HFF-Myc (cell line): Measurements from ENCODE around the gene SAMD3.
"Not testable (repeated sequence)": the region's sequence is repeated elsewhere in the genome, so short reads cannot be mapped to it uniquely, and the experiment has no call there.

Source experiments
- DNase-seq: peaks from one replicate; pipeline ENCODE4 v3.0.0-alpha.2; 2011; ENCODE audit warnings: low read depth; ENCODE audit errors: extremely low read depth
- H3K4me3 ChIP-seq: replicated peaks from 2 replicates; pipeline ENCODE4 v1.5.1; 2011; ENCODE audit warnings: low read depth, mild to moderate bottlenecking, control low read depth, low read length
- TF ChIP-seq, protein P1 (sequence below): IDR thresholded peaks from 2 replicates; pipeline ENCODE4 v1.5.1; 2012; ENCODE audit warnings: mild to moderate bottlenecking, low read depth, low read length, control low read depth; ENCODE audit errors: missing control alignments

SAMD3 gene, protein sequence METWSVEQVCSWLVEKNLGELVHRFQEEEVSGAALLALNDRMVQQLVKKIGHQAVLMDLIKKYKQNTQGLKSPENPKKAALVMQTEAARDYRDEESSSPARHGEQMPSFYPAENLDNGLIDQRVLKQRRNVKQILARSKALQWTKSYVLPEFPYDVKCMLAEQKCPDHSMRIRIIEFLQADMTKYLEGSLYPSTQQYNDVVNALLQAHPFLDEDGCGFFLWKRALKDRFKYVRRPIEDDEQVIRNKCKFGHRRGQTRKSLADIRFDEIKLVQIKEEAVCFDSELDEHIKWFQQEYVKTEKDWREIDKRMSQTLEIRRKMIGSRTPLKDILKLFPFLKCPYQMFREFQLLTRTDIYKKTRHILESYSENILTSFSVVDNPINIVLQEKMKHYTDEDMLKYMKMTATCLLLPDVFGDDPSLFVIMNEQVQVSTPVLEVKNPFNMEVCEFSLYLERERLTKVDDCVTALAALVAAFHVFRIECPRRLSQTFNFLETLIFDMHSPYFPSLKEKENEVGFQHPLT

DNA sequence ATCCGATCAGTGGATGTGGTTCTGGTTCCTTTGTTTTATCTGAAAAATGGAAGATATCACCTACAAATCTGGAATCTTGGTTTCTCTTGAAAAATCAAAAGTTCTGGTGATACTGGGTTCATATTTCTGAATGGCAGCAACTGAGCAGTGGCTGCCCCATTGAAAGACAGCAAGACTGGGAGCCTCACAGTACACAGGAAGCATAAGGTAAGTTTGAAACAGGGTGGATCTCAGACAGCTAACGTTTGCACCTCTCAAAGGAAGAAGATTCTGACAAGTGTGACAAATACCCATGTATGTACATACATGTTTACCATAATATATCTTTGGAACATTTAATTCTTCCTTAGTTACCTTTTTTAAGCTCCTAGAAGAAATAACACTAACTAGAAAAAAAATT is at the start of gene SAMD3:
Gene SAMD3, minus strand, starts transcription at position 177 of the 400 bp plus-strand sequence. CDS start 7,678 bp downstream, outside the sequence.
- TF ChIP-seq, protein P1, sequence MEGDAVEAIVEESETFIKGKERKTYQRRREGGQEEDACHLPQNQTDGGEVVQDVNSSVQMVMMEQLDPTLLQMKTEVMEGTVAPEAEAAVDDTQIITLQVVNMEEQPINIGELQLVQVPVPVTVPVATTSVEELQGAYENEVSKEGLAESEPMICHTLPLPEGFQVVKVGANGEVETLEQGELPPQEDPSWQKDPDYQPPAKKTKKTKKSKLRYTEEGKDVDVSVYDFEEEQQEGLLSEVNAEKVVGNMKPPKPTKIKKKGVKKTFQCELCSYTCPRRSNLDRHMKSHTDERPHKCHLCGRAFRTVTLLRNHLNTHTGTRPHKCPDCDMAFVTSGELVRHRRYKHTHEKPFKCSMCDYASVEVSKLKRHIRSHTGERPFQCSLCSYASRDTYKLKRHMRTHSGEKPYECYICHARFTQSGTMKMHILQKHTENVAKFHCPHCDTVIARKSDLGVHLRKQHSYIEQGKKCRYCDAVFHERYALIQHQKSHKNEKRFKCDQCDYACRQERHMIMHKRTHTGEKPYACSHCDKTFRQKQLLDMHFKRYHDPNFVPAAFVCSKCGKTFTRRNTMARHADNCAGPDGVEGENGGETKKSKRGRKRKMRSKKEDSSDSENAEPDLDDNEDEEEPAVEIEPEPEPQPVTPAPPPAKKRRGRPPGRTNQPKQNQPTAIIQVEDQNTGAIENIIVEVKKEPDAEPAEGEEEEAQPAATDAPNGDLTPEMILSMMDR = no peak
- no peak within 1 kb of the TSS for H3K4me3 ChIP-seq
- DNase-seq = no peak

DNA sequence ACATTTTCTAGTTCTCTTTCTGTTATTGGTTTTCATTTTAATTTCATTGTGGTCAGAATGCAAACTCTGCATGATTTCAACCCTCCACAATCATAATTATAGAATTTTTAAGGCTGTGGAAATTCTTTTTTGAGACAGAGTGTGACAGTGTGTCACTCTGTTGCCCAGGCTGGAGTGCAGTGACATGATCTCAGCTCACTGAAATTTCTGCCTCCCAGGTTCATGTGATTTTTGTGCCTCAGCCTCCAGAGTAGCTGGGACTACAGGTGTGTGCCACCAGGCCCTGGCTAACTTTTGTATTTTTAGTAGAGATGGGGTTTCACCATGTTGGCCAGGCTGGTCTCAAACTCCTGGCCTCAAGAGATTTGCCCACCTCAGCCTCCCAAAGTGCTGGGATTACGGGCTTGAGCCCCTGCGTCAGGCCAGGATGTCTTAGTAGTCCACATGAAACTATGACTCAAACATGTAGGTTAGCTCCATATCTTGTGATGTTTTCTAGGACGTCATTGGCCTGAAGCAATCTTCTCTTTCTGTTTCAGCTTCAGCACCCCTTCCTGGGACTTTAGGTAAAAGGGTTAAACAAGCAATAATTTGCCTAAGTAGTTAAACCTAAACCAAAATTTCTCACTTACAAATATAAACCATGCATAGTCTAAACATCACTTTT is 47.4 kb upstream of the SAMD3 start:
- no peak overlapping the region for H3K4me3 ChIP-seq
- no peak for DNase-seq

DNA sequence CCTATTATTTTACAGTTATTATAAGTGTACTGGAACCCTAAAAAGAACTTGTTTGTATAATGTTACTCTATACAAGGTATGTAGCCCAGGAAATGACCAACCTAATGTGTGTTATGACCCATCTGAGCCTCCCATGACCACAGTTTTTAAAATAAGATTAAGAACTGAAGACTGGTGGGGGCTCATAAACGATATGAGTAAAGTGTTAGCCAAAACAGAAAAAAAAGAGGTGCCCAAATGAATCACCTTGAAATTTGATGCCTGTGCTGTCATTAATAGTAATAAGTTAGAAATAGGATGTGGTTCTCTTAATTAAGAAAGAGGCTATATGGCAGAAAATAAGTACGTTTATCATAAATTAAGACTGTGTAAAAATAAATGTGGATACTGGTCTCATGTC is 42.8 kb upstream of the SAMD3 start:
- DNase-seq = not testable (repeated sequence)

More for the DNA sequence above, 47.4 kb upstream of the SAMD3 start:
- TF ChIP-seq, protein P1 = no peak

DNA sequence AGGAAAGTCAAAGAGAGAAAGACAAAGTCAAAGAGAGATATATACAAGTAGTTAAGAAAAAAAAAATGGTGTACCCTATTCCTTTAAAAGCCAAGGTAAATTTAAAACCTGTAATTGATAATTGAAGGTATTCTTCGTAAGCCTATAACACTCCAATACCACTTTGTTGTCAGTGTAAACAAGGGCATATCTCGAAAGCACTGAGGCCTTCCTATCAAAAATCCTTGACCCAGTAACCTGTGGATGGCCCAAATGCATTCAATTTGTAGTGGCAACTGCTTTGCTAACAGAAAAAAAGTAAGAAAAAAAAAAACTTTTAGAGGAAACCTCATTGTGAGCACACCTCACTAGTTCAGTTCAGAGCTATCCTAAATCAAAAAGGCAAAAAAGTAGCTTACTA is 39.3 kb upstream of the SAMD3 start:
- TF ChIP-seq, protein P1 = no peak

More for the DNA sequence above, 42.8 kb upstream of the SAMD3 start:
- not testable (repeated sequence) for H3K4me3 ChIP-seq

DNA sequence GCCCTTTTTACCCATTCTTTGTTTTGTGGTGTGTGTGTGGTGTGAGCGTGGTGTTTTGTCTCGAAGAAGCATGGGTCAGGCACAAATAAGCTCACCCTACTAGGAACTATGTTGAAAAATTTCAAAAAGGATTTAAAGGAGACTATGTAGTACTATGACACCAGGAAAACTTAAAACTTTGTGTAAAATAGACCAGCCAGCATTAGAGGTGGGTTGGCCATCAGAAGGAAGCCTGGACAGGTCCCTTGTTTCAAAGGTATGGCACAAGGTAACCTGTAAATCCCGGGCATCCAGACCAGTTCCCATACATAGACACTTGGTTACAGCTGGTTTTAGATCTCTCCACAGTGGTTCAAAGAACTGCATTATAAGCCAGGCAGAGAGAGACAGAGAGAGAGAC is 38.8 kb upstream of the SAMD3 start:
- DNase-seq, H3K4me3 ChIP-seq: not testable (repeated sequence)

More for the DNA sequence above, 39.3 kb upstream of the SAMD3 start:
- DNase-seq = no peak
- H3K4me3 ChIP-seq = no peak overlapping the region

DNA sequence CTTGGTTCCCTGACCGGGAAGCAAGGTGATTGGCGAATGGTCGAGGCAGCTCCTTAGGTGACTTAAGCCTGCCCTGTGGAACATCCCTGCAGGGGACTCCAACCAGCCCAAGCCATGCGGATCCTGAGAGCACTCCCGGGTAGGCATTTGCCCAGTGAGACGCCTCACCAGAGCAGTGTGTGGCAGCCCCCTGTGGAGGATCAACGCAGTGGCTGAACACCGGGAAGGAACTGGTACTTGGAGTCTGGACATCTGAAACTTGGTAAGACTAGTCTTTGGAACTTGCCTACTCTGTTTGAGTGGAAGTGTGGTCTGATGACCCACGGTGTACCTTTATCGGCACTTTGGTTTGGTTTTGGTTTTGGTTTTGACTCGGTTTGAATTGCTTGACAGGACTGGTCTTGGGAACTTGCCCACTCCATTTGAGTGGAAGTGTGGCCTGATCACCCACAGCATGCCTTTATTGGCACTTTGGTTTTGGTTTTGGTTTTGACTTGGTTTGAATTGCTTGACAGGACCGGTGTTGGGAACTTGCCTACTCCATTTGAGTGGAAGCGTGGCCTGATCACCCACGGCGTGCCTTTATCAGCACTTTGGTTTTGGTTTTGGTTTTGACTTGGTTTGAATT is 38.0 kb upstream of the SAMD3 start:
- not testable (repeated sequence) for DNase-seq, H3K4me3 ChIP-seq

DNA sequence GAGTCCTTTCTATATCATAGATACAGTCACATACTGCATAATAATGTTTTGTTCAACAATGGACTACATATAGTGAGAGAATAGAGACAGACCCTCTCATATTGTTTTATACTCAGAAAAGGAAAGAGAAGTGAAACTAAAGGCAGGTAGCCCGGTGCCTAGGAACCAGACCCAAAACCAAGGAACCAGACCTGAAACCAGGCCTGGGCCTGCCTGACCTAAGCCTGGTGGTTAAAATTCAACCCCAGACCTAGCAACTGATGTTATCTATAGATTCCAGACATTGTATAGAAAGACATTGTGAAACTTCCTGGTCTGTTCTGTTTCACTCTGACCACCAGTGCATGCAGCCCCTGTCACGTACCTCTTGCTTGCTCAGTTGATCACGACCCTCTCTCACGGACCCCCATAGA is 37.3 kb upstream of the SAMD3 start:
- H3K4me3 ChIP-seq, DNase-seq: not testable (repeated sequence)

DNA sequence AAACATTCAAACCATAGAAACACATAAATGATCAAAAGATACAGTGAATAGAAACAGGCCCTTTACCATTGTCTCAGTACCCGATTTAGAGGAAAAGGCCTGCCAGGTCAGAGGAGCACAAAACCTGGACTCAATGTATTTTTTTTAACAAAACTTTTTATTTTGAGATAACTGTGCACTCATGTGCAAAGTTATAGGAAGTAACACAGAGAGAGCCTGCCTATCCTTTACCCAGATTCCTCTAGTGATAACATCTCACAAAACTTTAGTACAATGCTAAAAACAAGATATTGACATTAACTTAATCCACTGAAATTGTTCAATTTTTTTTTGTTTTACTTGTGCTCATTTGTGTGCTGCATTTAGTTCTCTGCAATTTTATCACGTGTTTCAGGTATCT is 36.8 kb upstream of the SAMD3 start:
- TF ChIP-seq, protein P1 = no peak
- no peak overlapping the region for H3K4me3 ChIP-seq
- no peak for DNase-seq
